Right hindlimb (tissue), 1 donor: ENCODE measurements around the gene BHLHA15.
"Not testable (repeated sequence)": the region's sequence is repeated elsewhere in the genome, so short reads cannot be mapped to it uniquely, and the experiment has no call there.

Experiments used
- DNase-seq: peaks from one replicate; pipeline ENCODE4 v3.0.0-alpha.2; 2018

The BHLHA15 gene

DNA sequence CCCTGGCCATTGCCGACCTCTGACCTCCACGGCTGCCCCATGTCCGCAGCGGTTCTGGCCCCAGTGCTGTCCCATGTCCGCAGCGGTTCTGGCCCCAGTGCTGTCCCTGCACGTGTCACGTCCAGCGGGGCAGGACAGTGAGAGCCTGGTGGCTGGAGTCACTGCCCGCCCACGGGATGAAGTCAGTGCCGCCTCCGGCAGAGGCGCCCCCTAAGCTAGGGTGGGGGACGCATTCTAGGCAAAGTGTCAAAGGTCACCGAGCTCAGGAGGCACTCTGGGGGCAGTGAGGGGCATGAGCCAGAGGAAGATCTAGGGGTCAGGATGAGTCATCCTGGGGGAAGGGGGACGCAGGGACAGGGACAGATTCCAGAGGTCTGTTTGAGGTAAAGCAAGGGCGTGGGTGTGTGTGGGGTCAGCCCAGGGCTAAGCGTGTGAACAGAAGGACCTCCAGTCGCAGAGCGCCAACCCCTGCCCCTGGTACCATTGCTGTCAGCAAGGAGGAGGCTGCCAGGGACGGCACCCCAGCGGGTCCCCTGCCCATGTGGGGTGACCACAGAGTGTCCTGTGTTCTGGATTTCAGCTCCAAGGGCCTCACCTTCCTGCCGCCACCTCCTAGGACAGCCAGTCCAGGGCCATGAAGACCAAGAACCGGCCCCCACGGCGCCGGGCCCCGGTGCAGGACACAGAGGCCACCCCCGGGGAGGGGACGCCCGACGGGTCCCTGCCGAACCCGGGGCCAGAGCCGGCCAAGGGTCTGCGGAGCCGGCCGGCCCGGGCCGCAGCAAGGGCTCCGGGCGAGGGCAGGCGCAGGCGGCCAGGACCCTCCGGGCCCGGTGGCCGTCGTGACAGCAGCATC, 665 bp downstream of the BHLHA15 start:
- DNase-seq: no peak

GRCh38 chr7:98212532-98213041, 1.3 kb downstream of the BHLHA15 start:
- DNase-seq: no peak

DNA sequence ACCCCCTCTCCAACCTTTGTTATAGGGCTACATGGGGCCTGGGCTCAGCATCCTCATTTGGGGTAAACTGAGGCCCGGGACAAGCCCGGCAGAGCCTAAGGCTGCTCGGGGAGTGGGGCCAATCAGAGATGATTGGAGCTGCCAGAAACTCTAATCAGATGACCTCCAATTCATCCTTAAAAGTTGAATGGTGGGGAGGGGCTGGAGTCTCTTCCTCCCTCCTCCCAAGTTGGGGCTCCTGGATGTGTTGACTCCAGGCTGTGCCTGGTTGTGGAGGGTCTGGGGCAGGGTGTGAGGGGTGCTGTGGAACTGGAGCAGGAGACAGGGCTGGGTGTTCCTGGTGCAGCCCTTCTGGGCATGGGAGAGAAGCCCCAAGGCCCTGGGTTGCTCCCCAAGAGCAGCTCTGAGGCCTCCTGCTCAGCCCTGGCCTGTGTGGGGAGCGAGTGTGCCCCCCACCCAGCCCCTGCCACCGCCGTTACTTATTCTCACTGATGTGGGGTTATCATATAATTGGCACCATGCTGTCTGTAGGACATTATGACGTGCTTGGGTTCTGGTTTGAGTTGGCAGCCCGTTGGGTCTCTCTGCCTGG, 2.2 kb downstream of the BHLHA15 start:
- DNase-seq: no peak

DNA sequence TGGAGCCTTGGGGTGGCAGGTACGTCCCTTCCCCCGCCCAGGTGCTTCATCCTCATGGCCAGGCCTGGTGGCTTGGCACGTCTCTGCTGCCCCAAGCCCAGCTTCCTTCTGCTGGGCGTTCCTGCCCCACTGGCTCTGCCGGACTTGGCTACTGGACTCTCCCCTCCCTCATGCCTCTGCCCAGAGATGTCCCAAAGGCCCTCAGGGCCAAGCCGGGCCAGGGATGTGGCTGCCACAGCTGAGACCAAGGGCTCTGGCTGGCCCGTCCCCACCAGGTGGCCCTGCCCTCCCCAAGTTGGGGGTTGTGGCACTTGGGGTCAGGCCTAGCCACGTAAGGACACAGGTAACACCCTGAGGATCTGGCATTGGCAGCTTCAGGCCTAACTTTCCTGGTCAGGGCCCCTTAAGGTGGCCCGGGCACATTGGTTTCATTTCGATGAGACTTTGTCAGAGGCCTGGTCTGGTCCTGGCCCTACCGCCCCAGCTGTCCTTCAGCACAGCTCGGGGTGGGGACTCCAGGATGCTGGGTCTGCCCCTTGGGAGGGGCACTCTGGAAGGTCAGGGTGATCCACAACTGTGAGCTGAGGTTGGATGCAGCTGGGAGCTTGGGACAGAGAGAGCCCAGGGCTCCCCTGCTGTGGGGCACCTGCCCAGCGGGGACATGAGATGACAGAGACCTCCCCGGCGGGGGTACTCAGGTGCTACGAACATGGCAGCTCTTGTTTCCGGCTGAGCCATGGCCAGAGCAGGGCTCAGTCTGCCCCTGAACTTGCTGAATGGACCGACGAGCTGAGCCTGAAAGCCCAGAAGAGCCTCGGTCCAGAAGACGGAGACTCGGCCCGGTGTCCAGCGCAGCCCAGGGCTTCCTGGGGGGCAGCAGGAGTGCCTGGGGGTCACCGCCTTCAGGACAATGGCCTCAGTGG, 2.9 kb downstream of the BHLHA15 start:
- DNase-seq: no peak

DNA sequence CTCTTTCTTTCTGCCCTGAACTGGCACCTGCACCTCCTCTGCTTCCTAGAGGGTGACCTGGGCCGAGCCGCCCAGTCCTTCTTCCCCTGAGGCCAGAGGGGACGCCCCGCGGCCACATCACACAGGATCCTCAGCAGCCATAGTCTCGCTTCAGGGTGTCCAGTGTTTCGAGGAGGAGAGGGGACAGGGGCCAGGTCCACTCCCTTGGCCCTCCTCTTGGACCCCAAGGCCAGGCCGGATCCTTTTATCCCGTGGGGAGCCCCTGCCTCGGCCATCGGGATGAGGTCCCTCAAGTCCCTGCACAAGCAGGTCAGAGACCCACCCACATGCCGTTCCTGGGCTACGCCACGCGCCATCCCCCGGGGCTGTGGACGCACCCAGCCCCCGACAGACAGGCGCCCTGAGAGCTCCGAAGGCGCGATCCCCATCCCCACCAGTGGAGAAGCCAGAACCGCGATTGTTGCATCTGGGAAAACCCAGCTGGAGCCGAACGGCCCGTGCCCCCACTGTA, 3.6 kb downstream of the BHLHA15 start:
- no peak for DNase-seq

DNA sequence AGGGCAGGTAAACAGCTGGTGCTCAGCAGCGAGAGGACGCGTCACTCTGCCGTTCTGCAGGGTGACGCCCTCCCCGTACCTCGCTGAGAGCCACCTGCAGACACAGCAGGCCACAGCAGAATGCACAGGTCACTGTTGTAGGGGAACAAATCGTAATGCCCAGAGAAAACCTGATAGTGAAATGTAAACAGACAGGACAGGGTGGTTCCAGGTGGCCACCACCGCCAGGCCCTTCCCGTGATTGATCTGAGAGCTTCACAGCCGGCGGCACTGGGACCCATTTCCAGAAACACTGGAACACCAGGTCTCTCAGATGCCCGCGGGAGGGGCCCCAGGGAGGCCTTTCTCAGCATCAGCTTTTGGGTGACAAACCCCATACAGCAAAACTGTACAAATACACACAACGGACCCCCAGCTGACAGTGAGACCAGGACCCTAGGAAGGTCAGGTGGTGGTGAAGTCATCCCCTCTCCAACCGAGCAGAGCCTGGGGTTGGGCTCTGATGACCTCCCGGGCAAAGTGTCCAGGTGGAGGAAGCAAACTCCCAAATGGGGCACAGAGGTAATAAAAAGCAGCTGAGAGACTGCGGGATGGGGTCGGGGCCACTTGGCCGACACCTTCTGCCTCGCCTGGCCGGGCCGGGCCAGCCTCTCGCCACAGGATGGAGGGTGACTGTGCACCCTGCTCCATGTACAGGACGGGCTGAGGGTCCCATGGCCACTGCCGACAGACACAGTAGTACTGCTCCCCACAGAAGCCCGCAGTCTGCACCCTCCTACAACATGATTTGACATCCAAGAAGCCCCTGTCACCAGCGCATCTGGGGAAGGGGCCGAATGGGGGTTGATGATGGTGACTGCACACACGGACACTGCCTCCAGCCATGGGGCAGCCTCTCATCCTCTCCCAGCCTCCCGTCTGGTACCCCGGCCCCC, 4.6 kb downstream of the BHLHA15 start:
- no peak for DNase-seq

- DNase-seq: no peak
These were observed 5.8 kb downstream of the BHLHA15 start for GRCh38 chr7:98216941-98217622.

GRCh38 chr7:98217623-98218582, 6.7 kb downstream of the BHLHA15 start:
- no peak for DNase-seq

- DNase-seq: not testable (repeated sequence)
These were observed 8.1 kb downstream of the BHLHA15 start for GRCh38 chr7:98219382-98219781.

DNA sequence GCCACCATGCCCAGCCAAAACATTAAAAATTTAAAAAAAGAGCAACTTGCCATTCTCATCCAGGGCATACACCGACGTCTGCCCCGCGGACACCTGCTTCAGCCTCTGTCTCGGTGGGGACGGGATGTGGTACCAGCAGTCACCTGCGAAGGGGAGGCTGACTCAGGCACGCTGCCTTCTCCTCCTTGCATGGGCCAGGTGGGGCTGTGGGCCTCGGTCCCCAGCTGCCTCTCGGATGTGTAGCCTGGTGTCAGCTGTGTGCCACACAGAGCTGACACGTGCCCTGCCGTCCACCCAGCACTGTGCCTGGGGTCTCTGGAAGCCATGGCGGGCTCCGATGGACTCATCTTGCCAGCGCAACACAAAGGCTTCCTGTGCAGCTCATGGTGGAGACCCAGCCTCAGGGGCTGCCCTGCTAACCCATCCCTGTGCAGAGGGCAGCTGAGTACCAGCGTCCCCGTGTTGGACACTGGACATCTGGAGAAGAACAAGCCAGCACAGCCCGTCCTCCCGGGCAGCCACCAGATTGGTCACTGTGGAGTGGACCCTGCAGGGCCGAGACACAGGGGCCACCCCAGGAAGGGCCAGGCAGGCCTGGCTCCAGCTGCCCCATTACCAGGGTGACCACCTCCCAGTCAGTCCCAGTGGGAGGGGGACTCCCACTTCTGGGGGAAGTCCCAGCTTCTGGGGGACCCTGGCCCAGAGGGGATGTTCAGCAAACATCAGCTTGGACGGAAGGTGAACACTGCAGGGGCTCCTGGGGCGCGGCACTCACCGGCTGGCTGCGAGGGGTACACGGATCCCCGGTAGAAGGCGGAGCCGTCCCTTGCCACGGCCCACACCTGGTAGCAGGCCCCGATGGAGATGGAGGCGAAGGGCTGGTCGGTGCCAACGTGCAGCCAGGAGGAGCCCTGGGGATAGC, 10.6 kb downstream of the BHLHA15 start:
- no peak for DNase-seq

GRCh38 chr7:98222533-98223195, 11.4 kb downstream of the BHLHA15 start:
- no peak for DNase-seq

- no peak for DNase-seq
These were observed 12.2 kb downstream of the BHLHA15 start for GRCh38 chr7:98223351-98223897.

- DNase-seq: no peak
These were observed 12.9 kb downstream of the BHLHA15 start for GRCh38 chr7:98223898-98224700.

- DNase-seq: no peak
These were observed 13.5 kb downstream of the BHLHA15 start for GRCh38 chr7:98224701-98225181.

- DNase-seq: no peak
These were observed 14.8 kb downstream of the BHLHA15 start for GRCh38 chr7:98225913-98226614.

DNA sequence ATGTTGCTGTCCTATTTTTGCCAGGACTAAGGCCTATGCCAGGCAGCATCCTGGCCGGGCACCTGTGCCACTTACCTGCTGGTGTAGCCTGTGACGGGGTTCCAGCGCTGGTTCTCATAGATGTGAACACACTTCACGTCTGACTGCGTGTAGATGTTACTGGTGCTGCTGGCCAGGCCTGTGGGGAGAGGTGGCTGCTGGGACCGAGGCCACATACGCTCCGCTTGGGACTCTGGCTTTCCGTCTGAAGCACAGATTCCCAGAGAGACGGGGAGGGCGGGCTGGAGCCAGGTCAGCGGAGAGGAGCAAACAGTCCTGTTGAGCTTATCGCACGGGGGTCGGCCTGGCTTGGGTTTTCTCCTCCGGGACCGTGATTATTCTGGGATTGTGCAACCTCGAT, 16.7 kb downstream of the BHLHA15 start:
- DNase-seq: no peak
